GM12892 (cell line): ENCODE measurements around the gene SRGN.
"Not testable (repeated sequence)": the region's sequence is repeated elsewhere in the genome, so short reads cannot be mapped to it uniquely, and the experiment has no call there.

Experiments used
- POLR2A ChIP-seq: IDR thresholded peaks from 2 replicates; pipeline ENCODE4 v1.6.1; 2011; ENCODE audit warnings: low read depth, low read length, control low read depth
- POLR2AphosphoS5 ChIP-seq: IDR thresholded peaks from 2 replicates; pipeline ENCODE4 v1.6.1; 2011; ENCODE audit warnings: low read depth, low read length, control low read depth
- TAF1 ChIP-seq: IDR thresholded peaks from 2 replicates; pipeline ENCODE4 v1.6.1; 2011; ENCODE audit warnings: low read depth, mild to moderate bottlenecking, control low read depth, low read length, borderline replicate concordance

DNA sequence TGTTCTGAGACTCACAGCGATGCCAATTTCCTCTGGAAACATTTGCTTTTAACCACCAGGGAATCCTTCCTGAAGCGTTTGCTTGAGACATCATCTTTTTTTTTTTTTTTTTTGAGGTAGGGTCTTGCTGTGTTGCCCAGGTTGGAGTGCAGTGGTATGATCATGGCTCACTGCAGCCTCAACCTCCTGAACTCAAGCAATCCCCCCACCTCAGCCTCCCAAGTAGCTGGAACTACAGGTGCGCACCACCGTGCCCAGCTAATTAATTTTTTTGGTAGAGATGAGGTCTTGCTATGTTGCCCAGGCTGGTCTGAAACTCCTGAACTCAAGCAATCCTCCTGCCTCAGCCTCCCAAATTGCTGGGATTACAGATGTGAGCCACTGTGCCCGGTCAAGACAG is 47.0 kb upstream of the SRGN start:
- not testable (repeated sequence) for TF ChIP-seq POLR2AphosphoS5, POLR2A, TAF1
